HEK293 (cell line): ENCODE measurements around the gene GJA3.

Experiments used
- ZNF560 ChIP-seq: fragments of 450-650 bp; formaldehyde crosslinking; IDR thresholded peaks from 2 replicates; pipeline ENCODE4 v1.5.1; 2017; ENCODE audit warnings: missing biosample characterization, missing genetic modification characterization, borderline replicate concordance
- TF ChIP-seq, protein P1 (sequence below): fragments of 450-650 bp; formaldehyde crosslinking; IDR thresholded peaks from 2 replicates; pipeline ENCODE4 v1.5.1; 2016; ENCODE audit warnings: missing biosample characterization, missing genetic modification characterization

DNA sequence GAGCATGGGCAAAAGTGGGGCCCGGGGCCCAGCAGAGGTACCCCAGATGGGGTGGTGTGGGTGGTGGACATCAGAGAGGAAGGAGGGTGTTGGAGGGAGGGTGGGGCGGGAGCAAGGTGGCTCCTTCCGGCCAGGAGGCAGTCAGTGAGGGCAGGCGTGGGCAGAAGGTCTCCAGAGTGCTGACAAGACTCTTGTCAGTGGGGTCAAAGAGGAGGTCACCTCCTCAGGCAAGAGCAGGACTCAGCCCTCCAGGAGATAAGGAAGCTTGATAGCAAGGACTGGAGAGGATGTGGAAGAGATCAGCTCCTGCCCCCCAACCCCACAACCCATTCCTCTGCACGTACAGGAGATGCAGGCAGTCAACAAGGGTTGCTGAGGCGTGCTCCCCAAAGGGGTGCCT is 9.8 kb downstream of the GJA3 start:
- no peak for TF ChIP-seq ZNF560
- TF ChIP-seq, protein P1, sequence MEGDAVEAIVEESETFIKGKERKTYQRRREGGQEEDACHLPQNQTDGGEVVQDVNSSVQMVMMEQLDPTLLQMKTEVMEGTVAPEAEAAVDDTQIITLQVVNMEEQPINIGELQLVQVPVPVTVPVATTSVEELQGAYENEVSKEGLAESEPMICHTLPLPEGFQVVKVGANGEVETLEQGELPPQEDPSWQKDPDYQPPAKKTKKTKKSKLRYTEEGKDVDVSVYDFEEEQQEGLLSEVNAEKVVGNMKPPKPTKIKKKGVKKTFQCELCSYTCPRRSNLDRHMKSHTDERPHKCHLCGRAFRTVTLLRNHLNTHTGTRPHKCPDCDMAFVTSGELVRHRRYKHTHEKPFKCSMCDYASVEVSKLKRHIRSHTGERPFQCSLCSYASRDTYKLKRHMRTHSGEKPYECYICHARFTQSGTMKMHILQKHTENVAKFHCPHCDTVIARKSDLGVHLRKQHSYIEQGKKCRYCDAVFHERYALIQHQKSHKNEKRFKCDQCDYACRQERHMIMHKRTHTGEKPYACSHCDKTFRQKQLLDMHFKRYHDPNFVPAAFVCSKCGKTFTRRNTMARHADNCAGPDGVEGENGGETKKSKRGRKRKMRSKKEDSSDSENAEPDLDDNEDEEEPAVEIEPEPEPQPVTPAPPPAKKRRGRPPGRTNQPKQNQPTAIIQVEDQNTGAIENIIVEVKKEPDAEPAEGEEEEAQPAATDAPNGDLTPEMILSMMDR, result no peak
